WTC11 (cell line): ENCODE measurements around the gene PLAAT5. TPM values are rescaled to one million over a fixed set of nuclear protein-coding genes. Genes with fewer than 3 reads are reported as not detected.

ENCODE experiments used
- ATAC-seq: fragments of 200-7000 bp; cut with Tn5 transposase; 2 replicates; pipeline ENCODE4 v1.10.0; 2021; ENCODE audit warnings: mild to moderate bottlenecking, moderate library complexity
- CTCF ChIA-PET: fragments of 300-600 bp; sonication (Branson Sonifier 250); formaldehyde crosslinking; loops from one replicate; lab custom pipeline; 2021; ENCODE audit warnings: antibody characterized with exemption; lab: Charles Lee
- POLR2A ChIA-PET: fragments of 350-600 bp; sonication (Branson Sonifier 250); formaldehyde crosslinking; loops from one replicate; lab custom pipeline; 2021; ENCODE audit warnings: antibody characterized with exemption; lab: Charles Lee
- DNase-seq: peaks from one replicate; pipeline ENCODE4 v3.0.0; 2021; ENCODE audit warnings: low spot score
- H3K27ac Mint-ChIP-seq: 2 replicates; pipeline ENCODE4 v1.8.0; 2021; ENCODE audit warnings: mixed read lengths
- H3K27me3 Mint-ChIP-seq: 2 replicates; pipeline ENCODE4 v1.8.0; 2021; ENCODE audit warnings: low read depth, mild to moderate bottlenecking, moderate library complexity, mixed read lengths
- H3K36me3 Mint-ChIP-seq: 2 replicates; pipeline ENCODE4 v1.8.0; 2021; ENCODE audit warnings: mixed read lengths
- H3K4me1 Mint-ChIP-seq: 2 replicates; pipeline ENCODE4 v1.8.0; 2022; ENCODE audit warnings: mixed read lengths
- H3K4me3 Mint-ChIP-seq: 2 replicates; pipeline ENCODE4 v1.8.0; 2021; ENCODE audit warnings: mild to moderate bottlenecking, moderate library complexity, mixed read lengths
- H3K9me3 Mint-ChIP-seq: 2 replicates; pipeline ENCODE4 v1.8.0; 2021; ENCODE audit warnings: mixed read lengths
- CREM ChIP-seq: sonication (generic); formaldehyde crosslinking; IDR thresholded peaks from 2 replicates; pipeline ENCODE4 v1.8.1; 2022; ENCODE audit warnings: mild to moderate bottlenecking, missing genetic modification reagents, moderate library complexity
- E2F5 ChIP-seq: sonication (generic); formaldehyde crosslinking; IDR thresholded peaks from 2 replicates; pipeline ENCODE4 v1.8.1; 2022; ENCODE audit warnings: mild to moderate bottlenecking, moderate library complexity, missing genetic modification reagents
- ETV6 ChIP-seq: sonication (generic); formaldehyde crosslinking; IDR thresholded peaks from 2 replicates; pipeline ENCODE4 v1.8.1; 2022; ENCODE audit warnings: mild to moderate bottlenecking, missing genetic modification reagents
- GABPB1 ChIP-seq: sonication (generic); formaldehyde crosslinking; IDR thresholded peaks from 2 replicates; pipeline ENCODE4 v1.8.1; 2023; ENCODE audit warnings: mild to moderate bottlenecking, missing genetic modification reagents
- GRHL2 ChIP-seq: fragments of 250-450 bp; sonication (Bioruptor Pico); IDR thresholded peaks from 2 replicates; pipeline ENCODE4 v1.8.0; 2022; ENCODE audit warnings: mild to moderate bottlenecking, moderate library complexity; ENCODE audit not compliant: insufficient replicate concordance, severe bottlenecking
- PRRX2 ChIP-seq: fragments of 250-450 bp; sonication (Bioruptor Pico); IDR thresholded peaks from 2 replicates; pipeline ENCODE4 v1.8.0; 2021; ENCODE audit warnings: mild to moderate bottlenecking
- TEAD4 ChIP-seq: sonication (generic); formaldehyde crosslinking; IDR thresholded peaks from 2 replicates; pipeline ENCODE4 v1.8.0; 2022; ENCODE audit warnings: mild to moderate bottlenecking, missing genetic modification reagents
- ZNF232 ChIP-seq: sonication (generic); formaldehyde crosslinking; IDR thresholded peaks from 2 replicates; pipeline ENCODE4 v1.8.0; 2022; ENCODE audit warnings: mild to moderate bottlenecking, missing genetic modification reagents
- ZNF263 ChIP-seq: sonication (generic); formaldehyde crosslinking; IDR thresholded peaks from 2 replicates; pipeline ENCODE4 v1.8.1; 2022; ENCODE audit warnings: low read depth, mild to moderate bottlenecking, moderate library complexity, missing genetic modification reagents
- ZNF423 ChIP-seq: fragments of 250-450 bp; sonication (Bioruptor Pico); IDR thresholded peaks from 2 replicates; pipeline ENCODE4 v2.1.2; 2022; ENCODE audit warnings: mild to moderate bottlenecking, moderate library complexity
- ZNF671 ChIP-seq: fragments of 250-450 bp; sonication (Bioruptor Pico); IDR thresholded peaks from 2 replicates; pipeline ENCODE4 v1.8.0; 2021; ENCODE audit warnings: mild to moderate bottlenecking
- total RNA-seq: library from RNA; stranded (reverse); gene quantifications from 3 replicates; pipeline ENCODE4 v1.2.3, GENCODE V29; 2021
- TF ChIP-seq, protein P1 (sequence below): sonication (generic); formaldehyde crosslinking; IDR thresholded peaks from 2 replicates; pipeline ENCODE4 v1.8.0; 2023; ENCODE audit warnings: missing genetic modification reagents, mild to moderate bottlenecking, borderline replicate concordance
- TF ChIP-seq, protein P2 (sequence below): sonication (generic); formaldehyde crosslinking; IDR thresholded peaks from 2 replicates; pipeline ENCODE4 v1.8.1; 2023; ENCODE audit warnings: mild to moderate bottlenecking, missing genetic modification reagents

PLAAT5 gene
- total RNA-seq, 1 experiment from 2014 or later, result 23.0 TPM

GRCh38 chr11:63512816-63513215 lies 21.8 kb upstream of the PLAAT5 start (continued):
- TF ChIP-seq, protein P1, sequence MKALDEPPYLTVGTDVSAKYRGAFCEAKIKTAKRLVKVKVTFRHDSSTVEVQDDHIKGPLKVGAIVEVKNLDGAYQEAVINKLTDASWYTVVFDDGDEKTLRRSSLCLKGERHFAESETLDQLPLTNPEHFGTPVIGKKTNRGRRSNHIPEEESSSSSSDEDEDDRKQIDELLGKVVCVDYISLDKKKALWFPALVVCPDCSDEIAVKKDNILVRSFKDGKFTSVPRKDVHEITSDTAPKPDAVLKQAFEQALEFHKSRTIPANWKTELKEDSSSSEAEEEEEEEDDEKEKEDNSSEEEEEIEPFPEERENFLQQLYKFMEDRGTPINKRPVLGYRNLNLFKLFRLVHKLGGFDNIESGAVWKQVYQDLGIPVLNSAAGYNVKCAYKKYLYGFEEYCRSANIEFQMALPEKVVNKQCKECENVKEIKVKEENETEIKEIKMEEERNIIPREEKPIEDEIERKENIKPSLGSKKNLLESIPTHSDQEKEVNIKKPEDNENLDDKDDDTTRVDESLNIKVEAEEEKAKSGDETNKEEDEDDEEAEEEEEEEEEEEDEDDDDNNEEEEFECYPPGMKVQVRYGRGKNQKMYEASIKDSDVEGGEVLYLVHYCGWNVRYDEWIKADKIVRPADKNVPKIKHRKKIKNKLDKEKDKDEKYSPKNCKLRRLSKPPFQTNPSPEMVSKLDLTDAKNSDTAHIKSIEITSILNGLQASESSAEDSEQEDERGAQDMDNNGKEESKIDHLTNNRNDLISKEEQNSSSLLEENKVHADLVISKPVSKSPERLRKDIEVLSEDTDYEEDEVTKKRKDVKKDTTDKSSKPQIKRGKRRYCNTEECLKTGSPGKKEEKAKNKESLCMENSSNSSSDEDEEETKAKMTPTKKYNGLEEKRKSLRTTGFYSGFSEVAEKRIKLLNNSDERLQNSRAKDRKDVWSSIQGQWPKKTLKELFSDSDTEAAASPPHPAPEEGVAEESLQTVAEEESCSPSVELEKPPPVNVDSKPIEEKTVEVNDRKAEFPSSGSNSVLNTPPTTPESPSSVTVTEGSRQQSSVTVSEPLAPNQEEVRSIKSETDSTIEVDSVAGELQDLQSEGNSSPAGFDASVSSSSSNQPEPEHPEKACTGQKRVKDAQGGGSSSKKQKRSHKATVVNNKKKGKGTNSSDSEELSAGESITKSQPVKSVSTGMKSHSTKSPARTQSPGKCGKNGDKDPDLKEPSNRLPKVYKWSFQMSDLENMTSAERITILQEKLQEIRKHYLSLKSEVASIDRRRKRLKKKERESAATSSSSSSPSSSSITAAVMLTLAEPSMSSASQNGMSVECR (CRISPR knock-in tag), result no peak

- POLR2A ChIA-PET, result no interaction called here
Measured at GRCh38 chr11:63511048-63511748, 20.2 kb upstream of the PLAAT5 start.

DNA sequence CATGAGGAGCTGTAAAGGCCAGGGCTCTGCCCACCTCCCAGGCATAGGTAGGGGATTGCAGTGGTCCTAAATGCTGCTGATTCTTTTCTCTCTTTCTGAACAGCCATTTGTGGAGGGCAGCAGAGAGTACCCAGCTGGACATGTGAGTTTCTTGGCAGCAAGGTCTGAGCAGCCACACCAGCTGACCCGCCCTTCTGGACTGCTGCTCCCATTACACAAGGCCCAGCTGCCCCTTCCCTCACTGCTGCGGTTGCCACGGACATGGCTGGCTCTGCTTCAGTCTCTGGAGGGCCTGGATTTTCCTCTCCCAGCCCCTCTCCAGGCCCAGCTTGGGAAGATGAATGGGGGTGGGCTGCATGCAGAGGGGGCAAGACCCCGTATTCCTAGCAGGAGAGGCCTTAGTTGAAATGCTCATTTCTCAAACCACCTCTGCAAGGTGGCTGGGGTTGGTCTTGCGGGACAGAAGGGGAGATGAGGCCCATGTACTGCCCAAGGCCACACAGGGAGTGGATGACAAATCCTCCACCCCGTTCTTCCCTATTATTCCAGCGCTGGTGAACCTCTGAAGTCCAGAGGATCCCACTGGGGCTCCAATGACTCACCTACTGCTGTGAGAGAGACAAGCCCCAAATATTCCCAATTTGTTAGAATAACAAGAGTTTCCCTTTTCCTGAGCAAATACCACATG lies 19.5 kb upstream of the PLAAT5 start:
- H3K27me3 Mint-ChIP-seq, result peaks cover 6% of the 10 kb centered on the region; the same call in 1 of the 2 replicates
- ATAC-seq (no peak), DNase-seq (no peak)
- peak overlapping the region; percentile 36; the same call in 1 of the 2 replicates for H3K27ac Mint-ChIP-seq
- H3K9me3 Mint-ChIP-seq, result no peaks in the 10 kb centered on the region
- H3K36me3 Mint-ChIP-seq, result no peaks in the 10 kb centered on the region
- POLR2A ChIA-PET, result no interaction called here
- TF ChIP-seq ZNF423 (CRISPR knock-in tag) (no peak), PRRX2 (CRISPR knock-in tag) (no peak), ETV6 (CRISPR knock-in tag) (no peak), ZNF232 (CRISPR knock-in tag) (no peak), ZNF671 (CRISPR knock-in tag) (no peak), TEAD4 (CRISPR knock-in tag) (no peak)
- TF ChIP-seq, protein P2, sequence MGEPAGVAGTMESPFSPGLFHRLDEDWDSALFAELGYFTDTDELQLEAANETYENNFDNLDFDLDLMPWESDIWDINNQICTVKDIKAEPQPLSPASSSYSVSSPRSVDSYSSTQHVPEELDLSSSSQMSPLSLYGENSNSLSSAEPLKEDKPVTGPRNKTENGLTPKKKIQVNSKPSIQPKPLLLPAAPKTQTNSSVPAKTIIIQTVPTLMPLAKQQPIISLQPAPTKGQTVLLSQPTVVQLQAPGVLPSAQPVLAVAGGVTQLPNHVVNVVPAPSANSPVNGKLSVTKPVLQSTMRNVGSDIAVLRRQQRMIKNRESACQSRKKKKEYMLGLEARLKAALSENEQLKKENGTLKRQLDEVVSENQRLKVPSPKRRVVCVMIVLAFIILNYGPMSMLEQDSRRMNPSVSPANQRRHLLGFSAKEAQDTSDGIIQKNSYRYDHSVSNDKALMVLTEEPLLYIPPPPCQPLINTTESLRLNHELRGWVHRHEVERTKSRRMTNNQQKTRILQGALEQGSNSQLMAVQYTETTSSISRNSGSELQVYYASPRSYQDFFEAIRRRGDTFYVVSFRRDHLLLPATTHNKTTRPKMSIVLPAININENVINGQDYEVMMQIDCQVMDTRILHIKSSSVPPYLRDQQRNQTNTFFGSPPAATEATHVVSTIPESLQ (CRISPR knock-in tag), result no peak
- TF ChIP-seq, all 79 proteins: peak for 0
- Mint-ChIP-seq H3K4me3 (no peak overlapping the region), H3K4me1 (peaks cover 38% of the 10 kb centered on the region)
- CTCF ChIA-PET, result interaction anchor here (0.7 to 6.2 kb wide), 2 partner anchors 31 to 96 kb away, joined by 3 to 92 read pairs; no protein-coding TSS in a partner anchor

More at GRCh38 chr11:63511048-63511748, 20.2 kb upstream of the PLAAT5 start:
- peaks cover 4% of the 10 kb centered on the region; the same call in 1 of the 2 replicates for H3K27me3 Mint-ChIP-seq
- TF ChIP-seq GRHL2 (CRISPR knock-in tag), result no peak
- TF ChIP-seq, protein P1 (CRISPR knock-in tag), result no peak
- no peak for TF ChIP-seq GABPB1 (CRISPR knock-in tag)
- TF ChIP-seq ZNF263, result peak; percentile 24; the same call in 1 of the 2 replicates
- TF ChIP-seq E2F5 (CRISPR knock-in tag), result no peak
- no peak for TF ChIP-seq CREM (CRISPR knock-in tag)
- ATAC-seq, result no peak
- H3K4me1 Mint-ChIP-seq, result peaks cover 31% of the 10 kb centered on the region
- no peaks in the 10 kb centered on the region for H3K36me3 Mint-ChIP-seq
- CTCF ChIA-PET, result interaction anchor here (1.2 to 6.2 kb wide), 2 partner anchors 32 to 125 kb away, joined by 4 to 92 read pairs; no protein-coding TSS in a partner anchor
- no peak overlapping the region for H3K4me3 Mint-ChIP-seq
- no peak overlapping the region; the same call in 1 of the 2 replicates for H3K27ac Mint-ChIP-seq
- DNase-seq, result no peak
- H3K9me3 Mint-ChIP-seq, result no peaks in the 10 kb centered on the region
